ENCODE measurements around the gene ARAP2. TPM values are rescaled to one million over a fixed set of nuclear protein-coding genes. Genes with fewer than 3 reads are reported as not detected.

The ARAP2 gene
- total RNA-seq, 2 experiments from 2014 or later = 70.7 to 76.4 TPM

DNA sequence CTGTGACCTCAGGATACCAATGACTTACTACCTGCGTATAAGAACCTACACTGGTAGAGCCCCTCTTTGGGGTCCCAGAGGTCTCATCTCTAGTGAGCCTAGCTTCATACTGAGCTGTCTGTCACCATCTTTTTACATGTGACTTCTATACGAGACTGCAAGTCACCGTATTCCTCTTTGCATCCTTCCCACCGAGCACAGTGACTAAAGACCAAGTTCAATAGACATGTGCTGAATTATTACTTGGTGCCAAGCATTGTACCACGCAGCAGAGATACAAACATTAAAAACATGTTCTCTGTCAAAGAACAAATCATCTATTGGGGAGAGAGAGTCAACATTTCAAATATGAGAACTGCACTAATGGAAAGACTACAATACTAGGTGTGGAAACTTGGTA is 16.4 kb downstream of the ARAP2 start:
- Mint-ChIP-seq H3K36me3 (ENCODE audit: low read depth) (peaks cover 46% of the 10 kb centered on the region), H3K27ac (no peak overlapping the region), H3K27me3 (no peaks in the 10 kb centered on the region), H3K4me1 (peaks cover 33% of the 10 kb centered on the region), H3K4me3 (no peak overlapping the region), H3K9me3 (peaks cover 7% of the 10 kb centered on the region)
- no peak for DNase-seq
- CTCF ChIA-PET = no interaction called here
- POLR2A ChIA-PET = no interaction called here

- POLR2A ChIA-PET = interaction anchor here (2.9 kb wide), 1 partner anchor 17 kb away, joined by 13 read pairs; the partner anchor contains the start of gene ARAP2
- Mint-ChIP-seq H3K9me3 (no peaks in the 10 kb centered on the region), H3K4me1 (peaks cover 37% of the 10 kb centered on the region)
Measured at GRCh38 chr4:36226430-36227227, 17.7 kb downstream of the ARAP2 start.

GRCh38 chr4:36224972-36225903 is 19.1 kb downstream of the ARAP2 start:
- no peak overlapping the region for H3K4me3 Mint-ChIP-seq
- no peaks in the 10 kb centered on the region for H3K27me3 Mint-ChIP-seq
- H3K36me3 Mint-ChIP-seq (ENCODE audit: low read depth) = peaks cover 33% of the 10 kb centered on the region
- no peaks in the 10 kb centered on the region for H3K9me3 Mint-ChIP-seq
- no peak overlapping the region for H3K27ac Mint-ChIP-seq
- no peak for DNase-seq
- POLR2A ChIA-PET = interaction anchor here (2.9 kb wide), 1 partner anchor 19 kb away, joined by 13 read pairs; the partner anchor contains the start of gene ARAP2
- H3K4me1 Mint-ChIP-seq = peaks cover 33% of the 10 kb centered on the region
- CTCF ChIA-PET = no interaction called here

More at GRCh38 chr4:36226430-36227227, 17.7 kb downstream of the ARAP2 start:
- no peaks in the 10 kb centered on the region for H3K27me3 Mint-ChIP-seq
- CTCF ChIA-PET = no interaction called here
- no peak overlapping the region for H3K27ac Mint-ChIP-seq
- peaks cover 37% of the 10 kb centered on the region for H3K36me3 Mint-ChIP-seq (ENCODE audit: low read depth)
- no peak for DNase-seq
- no peak overlapping the region for H3K4me3 Mint-ChIP-seq

- Mint-ChIP-seq H3K36me3 (ENCODE audit: low read depth) (peaks cover 38% of the 10 kb centered on the region), H3K9me3 (no peaks in the 10 kb centered on the region), H3K27ac (no peak overlapping the region), H3K4me3 (no peak overlapping the region), H3K27me3 (no peaks in the 10 kb centered on the region), H3K4me1 (peaks cover 38% of the 10 kb centered on the region)
- CTCF ChIA-PET = no interaction called here
- no peak for DNase-seq
- POLR2A ChIA-PET = interaction anchor here (1.1 kb wide), 2 partner anchors 10 to 20 kb away, joined by 3 to 6 read pairs; no protein-coding TSS in a partner anchor
Measured at GRCh38 chr4:36222702-36223101, 21.6 kb downstream of the ARAP2 start.

- CTCF ChIA-PET = interaction anchor here (1.6 kb wide), 1 partner anchor 24 kb away, joined by 3 read pairs; the partner anchor contains the start of gene ARAP2
- Mint-ChIP-seq H3K36me3 (ENCODE audit: low read depth) (peaks cover 27% of the 10 kb centered on the region), H3K4me1 (peaks cover 31% of the 10 kb centered on the region)
Measured at GRCh38 chr4:36220776-36221175, 23.5 kb downstream of the ARAP2 start.

GRCh38 chr4:36218121-36218520 is 26.2 kb downstream of the ARAP2 start:
- H3K27me3 Mint-ChIP-seq = no peaks in the 10 kb centered on the region
- ChIA-PET CTCF (interaction anchor here (1.4 kb wide), 1 partner anchor 26 kb away, joined by 4 read pairs; the partner anchor contains the start of gene ARAP2), POLR2A (no interaction called here)
- peaks cover 28% of the 10 kb centered on the region for H3K36me3 Mint-ChIP-seq (ENCODE audit: low read depth)
- DNase-seq = no peak
- H3K9me3 Mint-ChIP-seq = no peaks in the 10 kb centered on the region
- no peak overlapping the region for H3K27ac Mint-ChIP-seq
- peaks cover 25% of the 10 kb centered on the region for H3K4me1 Mint-ChIP-seq
- no peak overlapping the region for H3K4me3 Mint-ChIP-seq

More at GRCh38 chr4:36220776-36221175, 23.5 kb downstream of the ARAP2 start:
- Mint-ChIP-seq H3K27me3 (no peaks in the 10 kb centered on the region), H3K9me3 (no peaks in the 10 kb centered on the region), H3K27ac (no peak overlapping the region), H3K4me3 (no peak overlapping the region)
- DNase-seq = no peak
- POLR2A ChIA-PET = no interaction called here

GRCh38 chr4:36215627-36216026 is 28.7 kb downstream of the ARAP2 start:
- H3K9me3 Mint-ChIP-seq = no peaks in the 10 kb centered on the region
- H3K36me3 Mint-ChIP-seq (ENCODE audit: low read depth) = peaks cover 46% of the 10 kb centered on the region
- H3K27ac Mint-ChIP-seq = no peak overlapping the region
- peaks cover 22% of the 10 kb centered on the region for H3K4me1 Mint-ChIP-seq
- POLR2A ChIA-PET = no interaction called here
- CTCF ChIA-PET = no interaction called here
- H3K4me3 Mint-ChIP-seq = no peak overlapping the region
- no peaks in the 10 kb centered on the region for H3K27me3 Mint-ChIP-seq
- DNase-seq = no peak

DNA sequence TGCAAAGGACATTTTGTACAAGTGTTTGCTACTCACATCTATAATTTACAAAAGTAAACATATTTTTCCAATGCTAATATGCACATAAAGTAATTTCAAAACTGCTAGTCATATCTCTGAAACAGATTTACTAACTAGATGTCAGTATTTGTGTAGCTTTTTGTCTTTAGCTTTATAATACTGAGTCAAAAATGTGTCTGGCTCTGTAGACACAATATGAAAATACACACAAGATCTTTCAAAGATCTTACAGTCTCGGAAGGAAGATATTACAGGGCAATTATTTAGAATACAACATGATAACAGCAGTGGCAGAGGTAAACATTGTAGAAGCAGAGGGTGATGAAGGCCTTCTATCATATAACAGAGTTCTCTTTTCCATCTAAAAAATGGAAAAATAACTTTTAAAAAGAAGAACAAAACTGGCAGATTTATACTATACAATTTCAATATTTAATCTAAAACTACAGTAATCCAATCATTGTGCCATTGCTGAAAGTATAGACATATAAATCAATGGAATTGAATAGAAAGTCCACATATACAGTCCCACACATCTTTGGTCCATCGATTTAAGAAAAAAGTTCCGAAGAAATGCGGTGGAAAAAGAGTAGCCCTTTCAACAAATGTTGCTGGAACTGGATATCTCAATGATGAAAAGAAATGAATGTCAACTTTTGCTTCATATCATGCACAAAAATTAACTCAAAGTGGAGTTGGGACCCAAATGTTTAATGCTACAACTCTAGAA is 29.4 kb downstream of the ARAP2 start:
- Mint-ChIP-seq H3K9me3 (no peaks in the 10 kb centered on the region), H3K36me3 (ENCODE audit: low read depth) (peaks cover 48% of the 10 kb centered on the region)

GRCh38 chr4:36213977-36214376 is 30.3 kb downstream of the ARAP2 start:
- no peak for DNase-seq
- Mint-ChIP-seq H3K27me3 (no peaks in the 10 kb centered on the region), H3K4me1 (peaks cover 31% of the 10 kb centered on the region), H3K27ac (no peak overlapping the region), H3K36me3 (ENCODE audit: low read depth) (peaks cover 47% of the 10 kb centered on the region), H3K9me3 (no peaks in the 10 kb centered on the region), H3K4me3 (no peak overlapping the region)
- ChIA-PET POLR2A (no interaction called here), CTCF (no interaction called here)

More for the DNA sequence above, 29.4 kb downstream of the ARAP2 start:
- Mint-ChIP-seq H3K27ac (no peak overlapping the region), H3K4me3 (no peak overlapping the region), H3K4me1 (peaks cover 27% of the 10 kb centered on the region), H3K27me3 (no peaks in the 10 kb centered on the region)
- POLR2A ChIA-PET = no interaction called here
- no peak for DNase-seq
- CTCF ChIA-PET = no interaction called here

DNA sequence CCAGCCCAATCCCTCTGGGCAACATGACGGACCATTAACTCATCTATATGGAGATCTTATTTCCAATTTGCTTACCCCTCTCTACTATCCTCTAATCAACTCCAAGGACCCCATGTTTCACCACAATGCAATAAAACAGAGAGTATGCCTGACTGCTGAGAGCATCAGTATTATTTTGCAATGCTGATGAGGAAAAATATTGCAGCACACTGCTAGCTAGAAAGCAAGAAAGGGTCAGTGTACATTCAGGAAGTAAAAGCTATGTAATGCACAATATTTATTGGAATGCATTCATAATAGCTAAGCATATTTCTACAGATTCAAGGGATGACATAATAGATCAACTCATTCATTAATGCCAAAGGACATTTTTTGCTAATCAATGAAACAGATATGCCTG is 33.2 kb downstream of the ARAP2 start:
- Mint-ChIP-seq H3K4me3 (no peak overlapping the region), H3K27ac (no peak overlapping the region)
- CTCF ChIA-PET = no interaction called here

DNA sequence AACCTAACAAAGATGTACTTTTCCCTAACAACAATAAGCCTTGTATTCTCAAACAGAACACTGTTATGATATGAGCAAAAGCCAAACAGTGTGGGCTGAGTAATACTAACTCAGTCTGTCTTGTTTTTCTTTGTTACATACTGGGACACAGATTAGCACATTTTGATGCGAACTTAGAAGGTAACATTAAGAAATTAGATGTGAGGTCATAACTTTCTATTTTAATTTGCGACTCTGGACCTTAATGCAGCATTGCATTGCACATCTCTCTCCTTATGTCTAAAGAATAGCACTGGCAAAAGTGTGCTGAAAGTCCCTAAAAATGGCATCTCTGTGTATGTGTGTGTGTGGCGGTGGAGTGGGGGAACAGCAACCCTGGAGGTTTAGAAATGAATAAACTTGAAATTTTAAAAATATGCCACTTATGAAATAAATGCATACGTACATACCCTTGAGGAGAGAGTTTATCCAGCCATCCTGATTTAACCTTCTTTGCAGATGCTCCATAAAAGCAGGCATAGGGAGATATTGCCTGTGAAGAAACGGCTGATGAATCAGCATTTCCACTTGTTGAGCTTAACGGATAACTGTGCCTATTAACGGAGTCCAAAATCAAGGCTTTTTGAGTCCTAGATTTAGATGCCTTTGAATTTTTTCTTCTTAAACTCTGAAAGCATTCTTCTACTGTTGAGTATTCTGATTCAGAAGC is 34.2 kb downstream of the ARAP2 start:
- no peaks in the 10 kb centered on the region for H3K27me3 Mint-ChIP-seq
- ChIA-PET POLR2A (no interaction called here), CTCF (no interaction called here)
- H3K36me3 Mint-ChIP-seq (ENCODE audit: low read depth) = peaks cover 74% of the 10 kb centered on the region
- DNase-seq = no peak
- H3K4me3 Mint-ChIP-seq = no peak overlapping the region
- no peaks in the 10 kb centered on the region for H3K9me3 Mint-ChIP-seq
- peak overlapping the region; percentile 2 for H3K27ac Mint-ChIP-seq
- peaks cover 48% of the 10 kb centered on the region for H3K4me1 Mint-ChIP-seq

More for the DNA sequence above, 33.2 kb downstream of the ARAP2 start:
- Mint-ChIP-seq H3K36me3 (ENCODE audit: low read depth) (peaks cover 67% of the 10 kb centered on the region), H3K27me3 (no peaks in the 10 kb centered on the region), H3K9me3 (no peaks in the 10 kb centered on the region), H3K4me1 (peaks cover 50% of the 10 kb centered on the region)
- no peak for DNase-seq
- POLR2A ChIA-PET = no interaction called here

GRCh38 chr4:36208893-36209473 is 35.3 kb downstream of the ARAP2 start:
- no peaks in the 10 kb centered on the region for H3K27me3 Mint-ChIP-seq
- H3K27ac Mint-ChIP-seq = peak overlapping the region; percentile 60
- DNase-seq = peak; percentile 39
- ChIA-PET CTCF (no interaction called here), POLR2A (interaction anchor here (1.5 to 1.8 kb wide), 2 partner anchors 11 to 35 kb away, joined by 3 to 5 read pairs; partner anchors contain the start of gene ARAP2)
- H3K4me1 Mint-ChIP-seq = peaks cover 45% of the 10 kb centered on the region
- peaks cover 75% of the 10 kb centered on the region for H3K36me3 Mint-ChIP-seq (ENCODE audit: low read depth)
- no peaks in the 10 kb centered on the region for H3K9me3 Mint-ChIP-seq
- H3K4me3 Mint-ChIP-seq = no peak overlapping the region

All from activated CD4-positive, alpha-beta memory T cell treated with anti-CD3 and anti-CD28 coated beads, Interleukin-2, amount 10 ng/mL, durations not matched to agents 7 days and 5 days (primary cell).